ENCODE measurements around the gene SVOP.
"Not testable (repeated sequence)": the region's sequence is repeated elsewhere in the genome, so short reads cannot be mapped to it uniquely, and the experiment has no call there.

The SVOP gene

DNA sequence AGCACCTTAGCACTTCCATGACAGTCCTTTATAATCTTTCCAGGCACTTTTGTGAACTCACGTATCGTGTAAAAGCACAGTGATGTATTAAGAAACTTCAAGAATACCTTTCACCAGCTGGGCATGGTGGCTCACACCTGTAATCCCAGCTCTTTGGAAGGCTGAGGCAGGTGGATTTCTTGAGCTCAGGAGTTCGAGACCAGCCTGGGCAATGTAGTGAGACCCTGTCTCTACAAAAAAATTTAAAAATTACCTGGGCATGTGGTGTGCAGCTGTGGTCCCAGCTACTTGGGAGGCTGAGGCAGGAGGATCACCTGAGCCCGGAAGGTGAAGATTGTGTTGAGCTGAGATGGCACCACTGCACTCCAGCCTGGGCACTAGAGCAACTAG, 33.3 kb upstream of the SVOP start:
- 89 to 94% methylated on average over 4 of the region's 4 CpGs for WGBS, 2 experiments
- not testable (repeated sequence) for H3K36me3 ChIP-seq (ENCODE audit: control insufficient read depth, insufficient read depth, low read length); H3K4me1 ChIP-seq (ENCODE audit: control insufficient read depth, insufficient read depth, low read length); H3K27ac ChIP-seq (ENCODE audit: insufficient read depth, low read depth, low read length, poor library complexity, severe bottlenecking); H3K4me3 ChIP-seq (ENCODE audit: insufficient read depth, low read depth, low read length); H3K27me3 ChIP-seq (ENCODE audit: control insufficient read depth, insufficient read depth, low read length, poor library complexity, severe bottlenecking); H3K9me3 ChIP-seq (ENCODE audit: control insufficient read depth, low read length)

DNA sequence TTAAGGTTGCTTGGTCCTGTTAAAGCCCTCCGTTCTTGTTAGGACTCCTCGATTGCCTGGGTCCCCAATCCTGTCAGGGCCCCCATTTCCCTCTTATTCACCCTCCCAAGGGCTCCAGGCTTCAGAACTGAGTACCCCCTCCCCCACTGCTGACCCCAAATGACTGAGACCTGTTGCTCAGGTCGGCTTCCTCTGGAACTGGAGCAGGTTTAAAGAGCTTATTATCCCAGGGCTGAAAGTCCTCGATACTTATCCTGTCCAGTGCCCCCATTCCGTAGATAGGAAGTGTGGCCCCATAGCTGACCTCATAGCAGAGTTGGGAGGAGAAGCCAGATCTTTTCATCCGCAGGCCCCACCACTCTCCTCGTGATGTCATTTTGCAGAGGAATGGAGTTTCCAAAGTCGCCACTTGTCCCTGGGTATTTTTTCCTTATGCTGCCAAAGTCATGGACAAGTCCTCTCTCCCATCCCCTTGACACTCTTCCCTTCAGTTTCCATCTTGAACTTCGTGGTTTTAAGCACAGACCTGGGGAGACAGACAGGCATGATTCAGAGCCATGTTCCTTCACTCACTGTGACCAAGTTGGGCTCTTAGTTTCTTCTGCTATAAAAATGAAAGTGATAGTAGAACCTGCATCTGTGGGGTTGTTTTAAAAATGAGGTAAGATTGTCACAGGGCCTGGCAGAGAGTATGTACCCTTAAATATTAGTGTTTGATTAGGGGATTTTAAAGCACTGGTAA, 32.7 kb upstream of the SVOP start:
- Histone ChIP-seq H3K27ac (ENCODE audit: insufficient read depth, low read depth, low read length, poor library complexity, severe bottlenecking) (no peak overlapping the region), H3K36me3 (ENCODE audit: control insufficient read depth, insufficient read depth, low read length) (no peaks in the 10 kb centered on the region), H3K4me3 (ENCODE audit: insufficient read depth, low read depth, low read length) (peak overlapping the region; percentile 95), H3K9me3 (ENCODE audit: control insufficient read depth, low read length) (no peaks in the 10 kb centered on the region), H3K27me3 (ENCODE audit: control insufficient read depth, insufficient read depth, low read length, poor library complexity, severe bottlenecking) (no peaks in the 10 kb centered on the region), H3K4me1 (ENCODE audit: control insufficient read depth, insufficient read depth, low read length) (peaks cover 7% of the 10 kb centered on the region)
- 54 to 56% methylated on average over 9 of the region's 9 CpGs for WGBS, 2 experiments

DNA sequence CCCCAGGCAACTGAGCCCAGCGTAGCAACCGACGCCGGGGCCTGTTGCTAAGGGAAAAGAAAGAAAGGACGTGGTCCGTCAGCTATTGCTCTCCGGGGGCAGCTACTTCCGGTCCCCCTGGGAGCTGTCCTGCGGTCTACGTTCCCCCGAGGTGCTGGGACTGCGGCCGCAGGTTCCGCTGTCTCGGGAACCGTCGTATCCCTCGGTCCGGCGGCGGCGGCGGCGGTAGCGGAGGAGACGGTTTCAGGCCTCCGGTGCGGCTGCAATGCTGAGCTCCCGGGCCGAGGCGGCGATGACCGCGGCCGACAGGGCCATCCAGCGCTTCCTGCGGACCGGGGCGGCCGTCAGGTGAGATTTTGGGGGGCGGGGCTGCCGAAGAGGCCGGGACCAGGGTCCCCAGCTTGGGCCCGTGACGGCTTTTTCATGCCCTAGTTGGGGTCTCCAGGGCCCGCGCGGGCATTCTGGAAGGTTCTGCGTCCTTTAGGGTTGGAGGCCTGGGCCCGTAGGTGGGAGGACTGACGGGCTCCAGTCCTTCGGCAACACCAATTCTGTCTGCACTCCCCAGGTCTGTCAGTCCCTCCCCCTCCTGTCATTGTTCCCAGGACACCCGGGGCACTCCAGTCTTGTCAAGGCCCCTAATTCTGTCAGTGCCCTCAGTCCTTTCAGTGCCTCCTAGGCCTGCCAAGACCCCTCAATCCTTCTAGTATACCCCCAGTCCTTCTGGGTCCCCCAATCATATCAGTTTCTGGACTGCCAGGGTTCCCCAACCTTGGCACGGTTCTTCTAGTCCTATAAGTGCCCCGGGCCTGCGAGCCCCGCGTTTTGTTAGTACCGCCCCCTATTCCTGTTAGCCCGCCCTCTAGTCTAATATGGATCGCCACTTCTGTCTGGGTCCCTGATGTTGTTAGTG, 31.8 kb upstream of the SVOP start, which contains the start of gene USP30:
Gene USP30, plus strand, starts transcription at position 163 of the 910 bp plus-strand sequence. Its CDS starts 103 bp downstream, at position 266.
- peak within 1 kb of the TSS; percentile 95 for H3K4me3 ChIP-seq (ENCODE audit: insufficient read depth, low read depth, low read length)
- peaks cover 7% of the 10 kb centered on the region for H3K4me1 ChIP-seq (ENCODE audit: control insufficient read depth, insufficient read depth, low read length)
- WGBS, 2 experiments, result 0% methylated on average over 61 of the region's 61 CpGs
- no peak within 1 kb of the TSS for H3K27ac ChIP-seq (ENCODE audit: insufficient read depth, low read depth, low read length, poor library complexity, severe bottlenecking)
- no peaks in the 10 kb centered on the region for H3K36me3 ChIP-seq (ENCODE audit: control insufficient read depth, insufficient read depth, low read length)
- no peaks in the 10 kb centered on the region for H3K27me3 ChIP-seq (ENCODE audit: control insufficient read depth, insufficient read depth, low read length, poor library complexity, severe bottlenecking)
- no peaks in the 10 kb centered on the region for H3K9me3 ChIP-seq (ENCODE audit: control insufficient read depth, low read length)

DNA sequence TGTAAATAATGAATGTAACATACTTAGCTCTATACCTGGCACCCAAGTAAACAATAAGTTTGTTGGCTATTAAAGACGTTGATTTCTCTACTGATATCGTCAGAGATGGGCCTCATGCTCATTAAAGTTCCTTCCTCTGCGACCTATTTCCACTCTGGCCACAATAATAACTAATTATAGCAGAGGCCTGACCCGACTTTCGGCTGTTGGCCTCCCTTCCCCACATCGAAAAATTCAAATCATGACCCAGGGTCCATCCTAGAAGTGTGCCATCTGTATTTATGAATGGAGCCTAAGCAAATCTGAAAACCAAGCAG, 31.2 kb upstream of the SVOP start:
- no peaks in the 10 kb centered on the region for H3K9me3 ChIP-seq (ENCODE audit: control insufficient read depth, low read length)
- H3K27ac ChIP-seq (ENCODE audit: insufficient read depth, low read depth, low read length, poor library complexity, severe bottlenecking), result no peak overlapping the region
- peaks cover 7% of the 10 kb centered on the region for H3K4me1 ChIP-seq (ENCODE audit: control insufficient read depth, insufficient read depth, low read length)
- peak overlapping the region; percentile 95 for H3K4me3 ChIP-seq (ENCODE audit: insufficient read depth, low read depth, low read length)
- H3K27me3 ChIP-seq (ENCODE audit: control insufficient read depth, insufficient read depth, low read length, poor library complexity, severe bottlenecking), result no peaks in the 10 kb centered on the region
- 47 to 49% methylated on average over 6 of the region's 6 CpGs for WGBS, 2 experiments
- H3K36me3 ChIP-seq (ENCODE audit: control insufficient read depth, insufficient read depth, low read length), result no peaks in the 10 kb centered on the region

DNA sequence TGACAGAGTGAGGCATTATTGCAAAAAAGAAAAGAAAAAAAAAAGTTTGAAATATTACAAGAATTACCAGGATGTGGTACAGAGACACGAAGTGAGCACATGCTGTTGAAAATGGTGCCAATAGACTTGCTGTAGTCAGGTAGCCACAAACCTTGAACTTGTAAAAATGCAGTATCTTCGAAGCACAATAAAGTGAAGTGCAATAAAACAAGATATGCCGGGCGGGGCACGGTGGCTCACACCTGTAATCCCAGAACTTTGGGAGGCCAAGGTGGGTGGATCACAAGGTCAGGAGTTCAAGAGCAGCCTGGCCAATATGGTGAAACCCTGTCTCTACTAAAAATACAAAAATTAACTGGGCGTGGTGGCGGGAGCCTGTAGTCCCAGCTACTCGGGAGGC, 28.9 kb upstream of the SVOP start:
- H3K9me3 ChIP-seq (ENCODE audit: control insufficient read depth, low read length); H3K27me3 ChIP-seq (ENCODE audit: control insufficient read depth, insufficient read depth, low read length, poor library complexity, severe bottlenecking); H3K36me3 ChIP-seq (ENCODE audit: control insufficient read depth, insufficient read depth, low read length); H3K4me3 ChIP-seq (ENCODE audit: insufficient read depth, low read depth, low read length); H3K4me1 ChIP-seq (ENCODE audit: control insufficient read depth, insufficient read depth, low read length); H3K27ac ChIP-seq (ENCODE audit: insufficient read depth, low read depth, low read length, poor library complexity, severe bottlenecking): not testable (repeated sequence)
- 94 to 95% methylated on average over 8 of the region's 8 CpGs for WGBS, 2 experiments

DNA sequence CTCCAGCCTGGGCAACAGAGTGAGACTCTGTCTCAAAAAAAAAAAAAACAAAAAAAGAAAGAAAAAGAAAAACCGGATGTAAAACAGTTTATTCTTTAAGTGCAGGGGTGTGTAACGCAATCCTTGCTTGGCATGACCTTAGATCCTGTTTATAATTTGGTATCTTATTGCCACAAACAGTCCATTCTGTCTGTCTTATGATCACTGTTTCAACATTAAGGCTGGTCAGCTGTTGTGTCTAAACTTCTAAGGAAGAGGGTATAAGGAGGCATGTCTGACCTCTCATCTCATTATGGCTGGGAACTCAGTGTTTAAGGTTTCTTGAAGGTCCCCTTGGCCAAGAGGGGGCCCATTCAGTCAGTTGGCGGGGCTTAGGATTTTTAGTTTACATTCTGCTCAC, 27.8 kb upstream of the SVOP start:
- H3K9me3 ChIP-seq (ENCODE audit: control insufficient read depth, low read length); H3K4me1 ChIP-seq (ENCODE audit: control insufficient read depth, insufficient read depth, low read length); H3K4me3 ChIP-seq (ENCODE audit: insufficient read depth, low read depth, low read length); H3K27ac ChIP-seq (ENCODE audit: insufficient read depth, low read depth, low read length, poor library complexity, severe bottlenecking); H3K27me3 ChIP-seq (ENCODE audit: control insufficient read depth, insufficient read depth, low read length, poor library complexity, severe bottlenecking); H3K36me3 ChIP-seq (ENCODE audit: control insufficient read depth, insufficient read depth, low read length): not testable (repeated sequence)
- 84 to 92% methylated on average over 3 of the region's 3 CpGs for WGBS, 2 experiments

DNA sequence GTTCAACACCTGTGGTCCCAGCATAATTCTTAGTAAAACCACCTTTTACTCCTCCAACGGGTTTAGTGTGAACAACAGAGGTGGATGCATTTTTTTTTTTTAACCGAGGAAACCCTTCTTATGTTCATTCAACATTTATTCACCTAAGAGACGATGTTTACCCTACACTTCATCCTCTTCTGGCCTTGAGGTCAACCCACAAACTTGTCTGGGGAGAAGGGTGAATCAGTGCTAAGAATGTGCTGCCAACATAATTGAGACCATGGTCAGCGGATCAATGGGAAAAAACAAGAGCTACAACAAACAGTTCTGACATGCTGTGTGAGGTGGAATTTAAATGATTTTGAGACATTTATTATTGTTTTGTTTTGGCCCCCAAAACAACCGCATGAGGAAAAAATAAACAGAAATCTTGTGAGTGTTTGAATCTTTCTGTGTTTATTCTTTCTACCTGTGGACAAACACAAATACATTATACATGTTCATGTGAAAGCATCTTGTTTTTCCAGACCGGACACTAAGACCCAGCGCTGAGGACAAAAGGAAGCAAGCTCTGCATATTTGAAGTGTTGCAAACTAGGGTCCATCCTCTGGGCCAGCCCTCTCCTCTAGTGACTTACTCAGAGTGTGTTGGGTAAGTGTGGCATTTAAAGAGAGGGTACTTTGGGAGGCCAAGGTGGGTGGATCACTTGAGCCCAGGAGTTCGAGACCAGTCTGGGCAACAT, 26.4 kb upstream of the SVOP start:
- Histone ChIP-seq H3K9me3 (ENCODE audit: control insufficient read depth, low read length) (no peaks in the 10 kb centered on the region), H3K27ac (ENCODE audit: insufficient read depth, low read depth, low read length, poor library complexity, severe bottlenecking) (no peak overlapping the region), H3K27me3 (ENCODE audit: control insufficient read depth, insufficient read depth, low read length, poor library complexity, severe bottlenecking) (peaks cover 12% of the 10 kb centered on the region), H3K4me1 (ENCODE audit: control insufficient read depth, insufficient read depth, low read length) (no peaks in the 10 kb centered on the region), H3K4me3 (ENCODE audit: insufficient read depth, low read depth, low read length) (no peak overlapping the region), H3K36me3 (ENCODE audit: control insufficient read depth, insufficient read depth, low read length) (no peaks in the 10 kb centered on the region)
- WGBS, 2 experiments, result 85 to 87% methylated on average over 8 of the region's 8 CpGs

DNA sequence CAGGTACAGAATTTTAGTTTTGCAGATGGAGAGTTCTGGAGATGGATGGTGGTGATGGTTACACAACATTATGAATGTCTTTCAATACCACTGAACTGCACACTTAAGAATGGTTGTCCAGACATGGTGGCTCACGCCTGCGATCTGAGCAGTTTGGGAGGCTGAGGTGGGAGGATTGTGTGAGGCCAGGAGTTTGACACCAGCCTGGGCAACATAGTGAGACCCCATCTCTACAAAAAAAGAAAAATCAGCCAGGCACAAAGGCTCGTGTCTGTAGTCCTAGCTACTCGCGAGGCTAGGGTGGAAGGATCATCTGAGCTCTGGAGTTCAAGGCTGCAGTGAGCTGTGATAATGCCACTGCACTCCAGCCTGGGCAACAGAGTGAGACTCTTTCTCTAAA, 23.4 kb upstream of the SVOP start:
- no peaks in the 10 kb centered on the region for H3K4me1 ChIP-seq (ENCODE audit: control insufficient read depth, insufficient read depth, low read length)
- WGBS, 2 experiments, result 80 to 82% methylated on average over 5 of the region's 5 CpGs

DNA sequence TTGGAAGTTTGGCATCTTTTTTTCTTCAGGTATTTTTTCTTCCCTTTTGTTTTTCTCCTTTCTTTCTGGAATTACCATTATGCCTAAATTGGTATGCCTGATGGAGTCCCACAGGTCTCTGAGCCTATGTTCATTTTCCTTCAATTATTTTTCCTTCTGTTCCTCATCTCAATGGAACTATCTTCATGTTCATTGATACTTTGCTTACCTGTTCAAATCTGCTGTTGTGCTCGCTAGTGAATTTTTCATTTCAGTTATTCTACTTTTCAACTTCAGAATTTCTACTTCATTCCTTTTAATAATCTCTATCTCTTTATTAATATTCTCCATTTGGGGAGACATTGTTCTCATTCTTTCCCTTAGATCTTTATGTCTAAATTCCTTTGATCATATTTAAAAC, 16.1 kb upstream of the SVOP start:
- WGBS, 2 experiments, result 90 to 92% methylated on average over 1 of the region's 1 CpG
- H3K36me3 ChIP-seq (ENCODE audit: control insufficient read depth, insufficient read depth, low read length), result no peaks in the 10 kb centered on the region

More for the DNA sequence above, 23.4 kb upstream of the SVOP start:
- Histone ChIP-seq H3K36me3 (ENCODE audit: control insufficient read depth, insufficient read depth, low read length) (no peaks in the 10 kb centered on the region), H3K27me3 (ENCODE audit: control insufficient read depth, insufficient read depth, low read length, poor library complexity, severe bottlenecking) (peaks cover 12% of the 10 kb centered on the region), H3K9me3 (ENCODE audit: control insufficient read depth, low read length) (no peaks in the 10 kb centered on the region), H3K27ac (ENCODE audit: insufficient read depth, low read depth, low read length, poor library complexity, severe bottlenecking) (no peak overlapping the region), H3K4me3 (ENCODE audit: insufficient read depth, low read depth, low read length) (no peak overlapping the region)

More for the DNA sequence above, 16.1 kb upstream of the SVOP start:
- Histone ChIP-seq H3K9me3 (ENCODE audit: control insufficient read depth, low read length) (no peaks in the 10 kb centered on the region), H3K27ac (ENCODE audit: insufficient read depth, low read depth, low read length, poor library complexity, severe bottlenecking) (no peak overlapping the region), H3K4me3 (ENCODE audit: insufficient read depth, low read depth, low read length) (no peak overlapping the region), H3K27me3 (ENCODE audit: control insufficient read depth, insufficient read depth, low read length, poor library complexity, severe bottlenecking) (no peaks in the 10 kb centered on the region), H3K4me1 (ENCODE audit: control insufficient read depth, insufficient read depth, low read length) (peaks cover 6% of the 10 kb centered on the region)

Measured in ectodermal cell (in vitro differentiated cells).